HepG2 (cell line): ENCODE results near the gene NFASC. TPM values are rescaled to one million over a fixed set of nuclear protein-coding genes. Genes with fewer than 3 reads are reported as not detected.

Experiments used
- ATAC-seq: fragments of 200-7000 bp; cut with Tn5 transposase; 3 replicates; pipeline ENCODE4 v1.9.1; 2020; ENCODE audit warnings: mild to moderate bottlenecking, moderate library complexity
- BruUV-seq: library from RNA; stranded (reverse); fragments of 400-500 nt; replicated peaks from 2 replicates; lab custom pipeline; 2021; lab: Mats Ljungman, UMichigan
- CTCF ChIA-PET: fragments of 300-600 bp; formaldehyde crosslinking; extraction: SDS; loops from one replicate; lab custom pipeline; 2021; ENCODE audit warnings: low total read pairs, inconsistent platforms, low intra/inter-chr PET ratio; lab: Yijun Ruan, JAX
- POLR2A ChIA-PET: fragments of 350-600 bp; sonication (Branson Sonifier 250); formaldehyde crosslinking; loops from one replicate; lab custom pipeline; 2020; ENCODE audit warnings: antibody characterized with exemption, inconsistent platforms; lab: Yijun Ruan, JAX
- DNase-seq: peaks from one replicate; pipeline ENCODE4 v3.0.0-alpha.2; 2015; ENCODE audit warnings: low spot score
- FAIRE-seq: peaks from 3 replicates; lab custom pipeline; 2011; peaks lifted over from hg19 to GRCh38; lab: Jason Lieb, UNC
- H2AFZ ChIP-seq: one replicate; pipeline ENCODE4 v1.6.1; 2011; ENCODE audit warnings: low read length, inconsistent platforms
- H3K27ac ChIP-seq: fragments of 300-600 bp; 3 replicates; pipeline ENCODE4 v1.8.0; 2011; ENCODE audit warnings: mixed run types, mild to moderate bottlenecking, mixed read lengths, low read length, inconsistent platforms; ENCODE audit not compliant: insufficient read depth; ENCODE audit errors: extremely low read length
- H3K27me3 ChIP-seq, 2 experiments: fragments of 200-600 bp in 1 of 2; 2 replicates in 1 of 2; 3 replicates in 1 of 2; pipeline versions ENCODE4 v1.6.0 to v1.8.0; 2011; ENCODE audit warnings: low read length in 2 of 2, mild to moderate bottlenecking in 2 of 2, moderate library complexity in 2 of 2, inconsistent platforms in 1 of 2; ENCODE audit not compliant: insufficient read depth in 2 of 2, control insufficient read depth in 1 of 2
- H3K36me3 ChIP-seq, 2 experiments: fragments of 200-600 bp in 1 of 2; replicated peaks in 1 of 2; 2 replicates in 1 of 2; 3 replicates in 1 of 2; pipeline versions ENCODE4 v1.5.1 to v1.8.0; 2011; ENCODE audit warnings: low read length in 2 of 2, inconsistent platforms in 1 of 2; ENCODE audit not compliant: insufficient read depth in 2 of 2, control insufficient read depth in 1 of 2
- H3K4me1 ChIP-seq: 2 replicates; pipeline ENCODE4 v1.5.1; 2012; ENCODE audit warnings: low read length, inconsistent platforms; ENCODE audit not compliant: insufficient read depth
- H3K4me2 ChIP-seq: 2 replicates; pipeline ENCODE4 v1.6.0; 2011; ENCODE audit warnings: low read depth, low read length, inconsistent platforms
- H3K4me3 ChIP-seq, 3 experiments: fragments of 200-600 bp in 1 of 3; sonication (generic), shearing (Covaris generic) in 1 of 3; replicated peaks in 1 of 3; 2 replicates each; pipeline ENCODE4 v1.5.1; 2011 to 2016; ENCODE audit warnings: low read length in 3 of 3, inconsistent platforms in 2 of 3, low read depth in 2 of 3, mild to moderate bottlenecking in 2 of 3, control low read depth in 1 of 3, mixed read lengths in 1 of 3; ENCODE audit not compliant: insufficient read depth in 1 of 3
- H3K79me2 ChIP-seq: one replicate; pipeline ENCODE4 v1.6.1; 2011; ENCODE audit warnings: low read length, inconsistent platforms; ENCODE audit not compliant: insufficient read depth
- H3K9ac ChIP-seq: 2 replicates; pipeline ENCODE4 v1.6.0; 2011; ENCODE audit warnings: mild to moderate bottlenecking, low read depth, low read length, inconsistent platforms; ENCODE audit not compliant: insufficient read depth
- H3K9me3 ChIP-seq: 2 replicates; pipeline ENCODE4 v1.5.1; 2012; ENCODE audit warnings: mild to moderate bottlenecking, low read length
- H4K20me1 ChIP-seq: 2 replicates; pipeline ENCODE4 v1.6.0; 2011; ENCODE audit warnings: inconsistent platforms, mild to moderate bottlenecking, low read length, moderate library complexity; ENCODE audit not compliant: insufficient read depth
- ARNT ChIP-seq: fragments of 450-650 bp; IDR thresholded peaks from 2 replicates; pipeline ENCODE4 v1.6.1; 2017
- CENPT ChIP-seq: sonication (generic); formaldehyde crosslinking; IDR thresholded peaks from 2 replicates; pipeline ENCODE4 v1.8.0; 2022; ENCODE audit warnings: low read depth, mild to moderate bottlenecking, moderate library complexity, missing genetic modification reagents
- HDAC2 ChIP-seq: sonication (generic); formaldehyde crosslinking; IDR thresholded peaks from 2 replicates; pipeline ENCODE4 v1.4.0; 2020; ENCODE audit warnings: missing genetic modification reagents
- HHEX ChIP-seq: IDR thresholded peaks from 2 replicates; pipeline ENCODE4 v1.6.1; 2016; ENCODE audit warnings: control low read depth
- IKZF4 ChIP-seq: sonication (generic); formaldehyde crosslinking; IDR thresholded peaks from 2 replicates; pipeline ENCODE4 v1.5.1; 2020; ENCODE audit warnings: borderline replicate concordance, mild to moderate bottlenecking, low read depth, missing genetic modification reagents; ENCODE audit errors: not compliant biosample characterization
- MTF2 ChIP-seq: sonication (generic); formaldehyde crosslinking; IDR thresholded peaks from 2 replicates; pipeline ENCODE4 v1.5.0; 2020; ENCODE audit warnings: missing genetic modification reagents, borderline replicate concordance
- NCOR1 ChIP-seq: fragments of 200-600 bp; sonication (generic); IDR thresholded peaks from 2 replicates; pipeline ENCODE4 v1.7.0; 2017; ENCODE audit warnings: antibody characterized with exemption, low read length, borderline replicate concordance
- NFE2L2 ChIP-seq: fragments of 150-350 bp; IDR thresholded peaks from 2 replicates; pipeline ENCODE4 v1.6.1; 2014; ENCODE audit warnings: low read length
- NFYC ChIP-seq: IDR thresholded peaks from 2 replicates; pipeline ENCODE4 v1.6.1; 2016; ENCODE audit warnings: missing genetic modification reagents, missing compliant biosample characterization
- SOX6 ChIP-seq, 2 experiments: fragments of 450-650 bp in 1 of 2; sonication (generic) in 1 of 2; formaldehyde crosslinking in 1 of 2; IDR thresholded peaks; 2 replicates each; pipeline versions ENCODE4 v1.4.0 to v1.6.1; 2017 to 2020; ENCODE audit warnings: antibody characterized with exemption in 1 of 2, mild to moderate bottlenecking in 1 of 2, missing genetic modification reagents in 1 of 2
- TEAD3 ChIP-seq: optimal IDR thresholded peaks from 2 replicates; pipeline ENCODE3; 2016; ENCODE audit warnings: borderline replicate concordance
- ZNF207 ChIP-seq: fragments of 450-650 bp; IDR thresholded peaks from 2 replicates; pipeline ENCODE4 v1.6.1; 2016; ENCODE audit warnings: antibody characterized with exemption, borderline replicate concordance
- ZNF329 ChIP-seq: sonication (generic); formaldehyde crosslinking; IDR thresholded peaks from 2 replicates; pipeline ENCODE4 v1.9.0; 2021; ENCODE audit warnings: low read depth, mild to moderate bottlenecking, missing genetic modification reagents
- ZNF343 ChIP-seq: sonication (generic); formaldehyde crosslinking; IDR thresholded peaks from 2 replicates; pipeline ENCODE4 v1.4.0; 2020; ENCODE audit warnings: mild to moderate bottlenecking, missing genetic modification reagents
- ZNF572 ChIP-seq: sonication (generic); formaldehyde crosslinking; IDR thresholded peaks from 2 replicates; pipeline ENCODE4 v1.5.1; 2020; ENCODE audit warnings: mild to moderate bottlenecking, missing genetic modification reagents
- ZNF660 ChIP-seq: sonication (generic); formaldehyde crosslinking; IDR thresholded peaks from 2 replicates; pipeline ENCODE4 v1.5.1; 2020; ENCODE audit warnings: mild to moderate bottlenecking, low read depth, missing genetic modification reagents, borderline replicate concordance
- WGBS: methylation state at CpG from one replicate; pipeline ENCODE4 v1.1.6; 2017; ENCODE audit warnings: low lambda C conversion rate; 5-methylcytosine and 5-hydroxymethylcytosine counted together
- in situ Hi-C: cut with HindIII; loops from 2 replicates; pipeline ENCODE4 v1.10.0; 2017; ENCODE audit warnings: low pct_unique_long_range_greater_than_20kb; ENCODE audit not compliant: extremely low pct_ligation_motif_present
- intact Hi-C: fragments of 100-400 bp; cut with micrococcal nuclease; formaldehyde crosslinking; loops from one replicate; pipeline ENCODE4 v1.10.0; 2022; ENCODE audit not compliant: unreplicated experiment
- polyA plus RNA-seq, 8 experiments: library from polyadenylated mRNA; depleted of rRNA in 3 of 8; stranded (reverse) in 7 of 8; unstranded in 1 of 8; fragments of >200 nt; fragmentation: Illumina TruSeq in 4 of 8; extraction: Trizol in 4 of 8; gene quantifications; 2 replicates each; pipeline versions ENCODE4 v1.2.1 to v1.2.3, GENCODE V29; 2011 to 2016; ENCODE audit warnings: low read depth in 4 of 8, missing spikeins in 1 of 8, mixed read lengths in 1 of 8; ENCODE audit not compliant: insufficient read depth in 1 of 8
- total RNA-seq, 5 experiments: library from RNA; depleted of rRNA; stranded (reverse); fragments of >200 nt; fragmentation: Illumina TruSeq; extraction: Trizol; gene quantifications; 2 replicates each; pipeline ENCODE4 v1.2.3, GENCODE V29; 2016; ENCODE audit warnings: low read depth in 1 of 5
- TF ChIP-seq, protein P1 (sequence below): sonication (generic); formaldehyde crosslinking; IDR thresholded peaks from 2 replicates; pipeline ENCODE4 v1.4.0; 2020; ENCODE audit warnings: mild to moderate bottlenecking, missing genetic modification reagents
- TF ChIP-seq, protein P2 (sequence below): sonication (generic); formaldehyde crosslinking; IDR thresholded peaks from 2 replicates; pipeline ENCODE4 v1.5.0; 2020; ENCODE audit warnings: mild to moderate bottlenecking, low read depth, missing genetic modification reagents, borderline replicate concordance
- TF ChIP-seq, protein P3 (sequence below): sonication (generic); formaldehyde crosslinking; IDR thresholded peaks from 2 replicates; pipeline ENCODE4 v1.5.0; 2020; ENCODE audit warnings: missing genetic modification reagents
- TF ChIP-seq, protein P4 (sequence below): sonication (generic); formaldehyde crosslinking; conservative IDR thresholded peaks from 2 replicates; pipeline ENCODE4 v1.4.0; 2020; ENCODE audit warnings: missing genetic modification reagents

NFASC gene
- total and polyA plus RNA-seq, 2 of the 13 experiments (the other 11 are each of a cell fraction or from before 2014, with no cell fraction given), result not detected

DNA sequence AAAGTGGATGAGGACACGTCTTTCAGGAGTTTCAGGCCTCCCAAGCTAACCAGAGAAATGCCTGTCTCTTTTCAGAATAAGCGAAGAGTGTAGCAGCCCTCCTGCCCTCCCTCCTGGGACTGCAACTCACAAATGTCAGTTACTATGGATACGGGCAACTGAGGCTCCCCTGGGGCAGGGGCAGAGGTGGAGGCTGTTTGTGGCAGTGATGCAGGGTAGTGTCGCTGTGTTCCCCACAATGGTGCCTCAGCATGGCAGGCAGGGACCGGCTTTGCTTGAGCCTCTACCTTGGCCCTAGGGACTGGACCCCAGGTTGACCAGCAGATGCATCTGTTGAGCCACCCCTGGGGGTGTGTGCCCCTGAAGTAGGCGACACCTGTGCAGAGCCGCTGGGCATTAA is 10.2 kb downstream of the NFASC start:
- FAIRE-seq, result no peak
- WGBS, result 39% methylated on average over 5 of the region's 7 CpGs

More for the DNA sequence above, 10.2 kb downstream of the NFASC start:
- Histone ChIP-seq H3K9me3 (no peaks in the 10 kb centered on the region), H3K4me2 (no peak overlapping the region), H3K27me3 (peaks cover 0 to 17% of the 10 kb centered on the region in 2 experiments; a peak in 3 of 5 replicates), H4K20me1 (no peaks in the 10 kb centered on the region), H3K79me2 (no peaks in the 10 kb centered on the region), H3K9ac (no peak overlapping the region), H3K36me3 (no peaks in the 10 kb centered on the region), H3K4me1 (peaks cover 27% of the 10 kb centered on the region), H3K27ac (no peak overlapping the region), H3K4me3 (no peak overlapping the region), H2AFZ (no peak overlapping the region)
- in situ Hi-C loops (no loop called here), intact Hi-C loops (loop anchor here (10.0 kb wide), 1 partner anchor 1166 kb away; no protein-coding TSS in a partner anchor)
- DNase-seq (no peak), ATAC-seq (no peak)
- no TSS peak for BruUV-seq
- TF ChIP-seq, protein P1, sequence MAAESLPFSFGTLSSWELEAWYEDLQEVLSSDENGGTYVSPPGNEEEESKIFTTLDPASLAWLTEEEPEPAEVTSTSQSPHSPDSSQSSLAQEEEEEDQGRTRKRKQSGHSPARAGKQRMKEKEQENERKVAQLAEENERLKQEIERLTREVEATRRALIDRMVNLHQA (CRISPR knock-in tag), result no peak
- TF ChIP-seq, protein P2, sequence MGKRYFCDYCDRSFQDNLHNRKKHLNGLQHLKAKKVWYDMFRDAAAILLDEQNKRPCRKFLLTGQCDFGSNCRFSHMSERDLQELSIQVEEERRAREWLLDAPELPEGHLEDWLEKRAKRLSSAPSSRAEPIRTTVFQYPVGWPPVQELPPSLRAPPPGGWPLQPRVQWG (CRISPR knock-in tag), result no peak
- TF ChIP-seq IKZF4 (no peak), ARNT (no peak), ZNF343 (CRISPR knock-in tag) (no peak), CENPT (CRISPR knock-in tag) (no peak), ZNF572 (CRISPR knock-in tag) (no peak), MTF2 (CRISPR knock-in tag) (no peak), NFYC (CRISPR knock-in tag) (no peak), NCOR1 (no peak), SOX6 (IDR thresholded peaks at IDR 0.05) (no peak), SOX6 (CRISPR knock-in tag; IDR thresholded peaks at IDR 0.05) (no peak), ZNF329 (CRISPR knock-in tag) (no peak), ZNF207 (no peak), TEAD3 (CRISPR knock-in tag) (no peak), ZNF660 (CRISPR knock-in tag) (no peak), HDAC2 (CRISPR knock-in tag) (no peak), HHEX (no peak), NFE2L2 (no peak)
- TF ChIP-seq, protein P3, sequence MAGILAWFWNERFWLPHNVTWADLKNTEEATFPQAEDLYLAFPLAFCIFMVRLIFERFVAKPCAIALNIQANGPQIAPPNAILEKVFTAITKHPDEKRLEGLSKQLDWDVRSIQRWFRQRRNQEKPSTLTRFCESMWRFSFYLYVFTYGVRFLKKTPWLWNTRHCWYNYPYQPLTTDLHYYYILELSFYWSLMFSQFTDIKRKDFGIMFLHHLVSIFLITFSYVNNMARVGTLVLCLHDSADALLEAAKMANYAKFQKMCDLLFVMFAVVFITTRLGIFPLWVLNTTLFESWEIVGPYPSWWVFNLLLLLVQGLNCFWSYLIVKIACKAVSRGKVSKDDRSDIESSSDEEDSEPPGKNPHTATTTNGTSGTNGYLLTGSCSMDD (CRISPR knock-in tag), result no peak
- TF ChIP-seq, protein P4, sequence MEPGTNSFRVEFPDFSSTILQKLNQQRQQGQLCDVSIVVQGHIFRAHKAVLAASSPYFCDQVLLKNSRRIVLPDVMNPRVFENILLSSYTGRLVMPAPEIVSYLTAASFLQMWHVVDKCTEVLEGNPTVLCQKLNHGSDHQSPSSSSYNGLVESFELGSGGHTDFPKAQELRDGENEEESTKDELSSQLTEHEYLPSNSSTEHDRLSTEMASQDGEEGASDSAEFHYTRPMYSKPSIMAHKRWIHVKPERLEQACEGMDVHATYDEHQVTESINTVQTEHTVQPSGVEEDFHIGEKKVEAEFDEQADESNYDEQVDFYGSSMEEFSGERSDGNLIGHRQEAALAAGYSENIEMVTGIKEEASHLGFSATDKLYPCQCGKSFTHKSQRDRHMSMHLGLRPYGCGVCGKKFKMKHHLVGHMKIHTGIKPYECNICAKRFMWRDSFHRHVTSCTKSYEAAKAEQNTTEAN (CRISPR knock-in tag), result no peak
- ChIA-PET POLR2A (no interaction called here), CTCF (no interaction called here)
